ENCODE data around the gene TTI1. TPM values are rescaled to one million over a fixed set of nuclear protein-coding genes. Genes with fewer than 3 reads are reported as not detected.

The TTI1 gene
- total RNA-seq, 1 experiment from 2014 or later, result 37.4 TPM

DNA sequence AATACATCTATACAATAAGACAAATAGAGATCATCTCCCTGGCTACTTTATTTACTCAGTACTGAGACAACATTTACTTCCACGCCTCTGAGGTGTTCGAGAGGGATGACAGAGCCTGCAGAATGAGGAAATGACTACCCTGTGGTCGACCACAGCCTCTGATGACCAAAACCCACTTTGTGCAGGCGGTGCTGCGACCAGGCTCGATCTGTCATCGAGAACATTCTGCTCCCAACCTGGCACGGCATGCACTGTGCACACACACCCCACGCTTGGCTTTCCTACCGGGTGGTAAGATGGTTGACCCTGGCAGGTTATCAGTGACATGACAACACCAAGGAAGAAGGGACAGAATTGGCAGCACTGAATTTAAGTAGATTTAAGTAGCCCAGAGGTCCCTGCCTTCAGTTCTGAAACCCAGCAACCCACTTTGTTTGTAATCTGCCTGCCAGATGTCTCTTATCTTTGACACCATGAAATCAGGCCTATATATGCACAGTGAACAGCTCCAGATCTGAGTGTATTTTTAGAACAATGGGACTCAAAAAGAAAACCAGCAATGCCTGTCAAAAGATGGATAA, 42.6 kb downstream of the TTI1 start:
- Histone ChIP-seq H2BK15ac (ENCODE audit: low read depth, low read length) (no peak overlapping the region), H2BK20ac (ENCODE audit: low read depth, low read length, poor library complexity, severe bottlenecking) (no peak overlapping the region), H3K23me2 (ENCODE audit: insufficient read length, low read depth, low read length, poor library complexity, severe bottlenecking) (no peaks in the 10 kb centered on the region), H4K91ac (ENCODE audit: insufficient read length, low read depth, low read length) (no peak overlapping the region), H3K56ac (ENCODE audit: insufficient read length, low read depth, low read length) (no peak overlapping the region), H4K8ac (replicated peaks; ENCODE audit: insufficient read length, low read depth, low read length) (no peak overlapping the region), H2BK120ac (ENCODE audit: low read depth, low read length, poor library complexity, severe bottlenecking) (no peak overlapping the region), H3K4me1 (ENCODE audit: insufficient read depth, low read length) (no peaks in the 10 kb centered on the region), H2BK12ac (ENCODE audit: insufficient read length, low read depth, low read length) (no peak overlapping the region), H3T11ph (ENCODE audit: low read length) (no peak overlapping the region), H3K9me3 (ENCODE audit: control insufficient read depth, low read depth, low read length) (no peaks in the 10 kb centered on the region), H2AFZ (ENCODE audit: low read length) (no peak overlapping the region), H3K79me2 (ENCODE audit: insufficient read depth, low read length) (no peaks in the 10 kb centered on the region), H2AK5ac (ENCODE audit: insufficient read length, low read length) (no peak overlapping the region), H2BK5ac (ENCODE audit: insufficient read length, low read length) (no peak overlapping the region), H3K4ac (ENCODE audit: low read depth, low read length) (no peak overlapping the region), H3K23ac (ENCODE audit: insufficient read length, low read depth, low read length) (no peak overlapping the region), H3K14ac (ENCODE audit: insufficient read depth, low read length) (no peak overlapping the region), H3K4me2 (ENCODE audit: insufficient read depth, insufficient read length, low read length) (no peak overlapping the region), H4K20me1 (ENCODE audit: control insufficient read depth, insufficient read depth, insufficient read length) (no peaks in the 10 kb centered on the region), H3K18ac (ENCODE audit: insufficient read length, low read depth, low read length) (no peak overlapping the region), H3K27ac (ENCODE audit: insufficient read length, low read depth, low read length) (no peak overlapping the region), H3K9ac (ENCODE audit: extremely low read depth, insufficient read length, low read length) (no peak overlapping the region), H3K27me3 (ENCODE audit: insufficient read depth, low read length) (no peaks in the 10 kb centered on the region), H3K79me1 (ENCODE audit: insufficient read depth, low read depth, low read length, poor library complexity, severe bottlenecking) (no peaks in the 10 kb centered on the region), H4K5ac (ENCODE audit: insufficient read length, low read depth, low read length) (no peak overlapping the region)
- Mint-ChIP-seq H3K27me3 (ENCODE audit: low read depth) (no peaks in the 10 kb centered on the region), H3K36me3 (ENCODE audit: insufficient read depth in 1 of 3, low read depth in 3 of 3) (peaks cover 15 to 47% (median 46%) of the 10 kb centered on the region in 3 experiments; a peak in 6 of 7 replicates), H3K4me3 (no peak overlapping the region), H3K9me3 (no peaks in the 10 kb centered on the region), H3K4me1 (peaks cover 4 to 16% of the 10 kb centered on the region in 2 experiments), H3K27ac (no peak overlapping the region)
- WGBS (ENCODE audit: extremely low coverage, insufficient read length, low lambda C conversion rate), result no CpG with 5 or more reads among the region's 10 CpGs
- no peak for DNase-seq
- TF ChIP-seq, protein P1, sequence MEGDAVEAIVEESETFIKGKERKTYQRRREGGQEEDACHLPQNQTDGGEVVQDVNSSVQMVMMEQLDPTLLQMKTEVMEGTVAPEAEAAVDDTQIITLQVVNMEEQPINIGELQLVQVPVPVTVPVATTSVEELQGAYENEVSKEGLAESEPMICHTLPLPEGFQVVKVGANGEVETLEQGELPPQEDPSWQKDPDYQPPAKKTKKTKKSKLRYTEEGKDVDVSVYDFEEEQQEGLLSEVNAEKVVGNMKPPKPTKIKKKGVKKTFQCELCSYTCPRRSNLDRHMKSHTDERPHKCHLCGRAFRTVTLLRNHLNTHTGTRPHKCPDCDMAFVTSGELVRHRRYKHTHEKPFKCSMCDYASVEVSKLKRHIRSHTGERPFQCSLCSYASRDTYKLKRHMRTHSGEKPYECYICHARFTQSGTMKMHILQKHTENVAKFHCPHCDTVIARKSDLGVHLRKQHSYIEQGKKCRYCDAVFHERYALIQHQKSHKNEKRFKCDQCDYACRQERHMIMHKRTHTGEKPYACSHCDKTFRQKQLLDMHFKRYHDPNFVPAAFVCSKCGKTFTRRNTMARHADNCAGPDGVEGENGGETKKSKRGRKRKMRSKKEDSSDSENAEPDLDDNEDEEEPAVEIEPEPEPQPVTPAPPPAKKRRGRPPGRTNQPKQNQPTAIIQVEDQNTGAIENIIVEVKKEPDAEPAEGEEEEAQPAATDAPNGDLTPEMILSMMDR (conservative IDR thresholded peaks at IDR 0.05), result no peak

All from H9 (cell line).